Mucosa of stomach (tissue), 1 donor: Measurements from ENCODE around the gene LIME1.

Experiments used
- H3K27me3 ChIP-seq: one replicate; pipeline ENCODE4 v1.7.0; 2013; ENCODE audit warnings: mild to moderate bottlenecking, low read length; ENCODE audit not compliant: control insufficient read depth, insufficient read depth
- H3K36me3 ChIP-seq: one replicate; pipeline ENCODE4 v1.7.0; 2013; ENCODE audit warnings: low read length; ENCODE audit not compliant: control insufficient read depth, insufficient read depth
- H3K4me1 ChIP-seq: one replicate; pipeline ENCODE4 v1.7.0; 2013; ENCODE audit warnings: mild to moderate bottlenecking, low read length; ENCODE audit not compliant: control insufficient read depth, insufficient read depth
- H3K4me3 ChIP-seq: one replicate; pipeline ENCODE4 v1.7.0; 2013; ENCODE audit warnings: low read length
- H3K9ac ChIP-seq: one replicate; pipeline ENCODE4 v1.7.0; 2013; ENCODE audit warnings: mild to moderate bottlenecking, low read length, moderate library complexity
- H3K9me3 ChIP-seq: one replicate; pipeline ENCODE4 v1.7.0; 2013; ENCODE audit warnings: mild to moderate bottlenecking, low read length, moderate library complexity; ENCODE audit not compliant: control insufficient read depth
- donor health status: Pancreatic carcinoma.

LIME1 gene

DNA sequence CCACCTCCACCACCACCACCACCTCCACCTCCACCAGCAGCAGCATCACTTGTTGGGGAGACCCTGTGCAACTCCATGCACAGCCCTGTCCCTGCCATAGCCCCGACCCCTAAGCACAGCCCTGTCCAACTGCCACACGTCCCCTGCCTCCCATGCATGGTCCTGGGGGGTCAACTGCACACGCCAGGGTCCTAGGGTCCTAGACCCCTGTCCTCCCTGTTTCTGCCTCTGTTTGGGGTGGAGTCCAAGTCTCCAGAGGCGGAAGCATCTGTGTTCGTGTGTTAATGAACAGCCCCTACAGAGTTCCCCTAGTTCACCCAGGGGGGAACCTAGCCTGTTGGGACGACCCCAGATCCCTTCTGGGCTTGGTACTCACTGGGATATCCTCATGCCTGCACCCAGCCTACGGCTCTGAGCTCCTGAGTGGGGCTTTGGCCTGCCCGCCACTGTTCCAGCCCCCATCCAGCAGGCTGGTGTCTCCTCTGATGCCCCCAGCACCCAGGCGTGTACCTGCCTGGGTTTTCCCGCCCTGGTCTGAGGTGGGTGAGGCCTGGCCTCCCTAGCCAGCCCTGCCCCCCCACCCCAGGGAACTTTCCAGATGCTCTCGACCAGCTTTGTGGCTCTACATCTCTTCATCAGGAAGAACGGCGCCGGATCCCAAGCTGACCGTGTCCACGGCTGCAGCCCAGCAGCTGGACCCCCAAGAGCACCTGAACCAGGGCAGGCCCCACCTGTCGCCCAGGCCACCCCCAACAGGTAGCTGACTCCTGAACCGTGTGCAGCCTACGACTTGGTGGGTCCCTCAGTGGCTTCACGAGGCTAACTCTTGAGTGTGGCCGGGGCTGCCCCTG lies 42.5 kb upstream of the LIME1 start:
- H3K9ac ChIP-seq: no peak overlapping the region
- H3K36me3 ChIP-seq: no peaks in the 10 kb centered on the region
- no peaks in the 10 kb centered on the region for H3K9me3 ChIP-seq
- H3K4me1 ChIP-seq: peaks cover 35% of the 10 kb centered on the region
- no peaks in the 10 kb centered on the region for H3K27me3 ChIP-seq
- no peak overlapping the region for H3K4me3 ChIP-seq

DNA sequence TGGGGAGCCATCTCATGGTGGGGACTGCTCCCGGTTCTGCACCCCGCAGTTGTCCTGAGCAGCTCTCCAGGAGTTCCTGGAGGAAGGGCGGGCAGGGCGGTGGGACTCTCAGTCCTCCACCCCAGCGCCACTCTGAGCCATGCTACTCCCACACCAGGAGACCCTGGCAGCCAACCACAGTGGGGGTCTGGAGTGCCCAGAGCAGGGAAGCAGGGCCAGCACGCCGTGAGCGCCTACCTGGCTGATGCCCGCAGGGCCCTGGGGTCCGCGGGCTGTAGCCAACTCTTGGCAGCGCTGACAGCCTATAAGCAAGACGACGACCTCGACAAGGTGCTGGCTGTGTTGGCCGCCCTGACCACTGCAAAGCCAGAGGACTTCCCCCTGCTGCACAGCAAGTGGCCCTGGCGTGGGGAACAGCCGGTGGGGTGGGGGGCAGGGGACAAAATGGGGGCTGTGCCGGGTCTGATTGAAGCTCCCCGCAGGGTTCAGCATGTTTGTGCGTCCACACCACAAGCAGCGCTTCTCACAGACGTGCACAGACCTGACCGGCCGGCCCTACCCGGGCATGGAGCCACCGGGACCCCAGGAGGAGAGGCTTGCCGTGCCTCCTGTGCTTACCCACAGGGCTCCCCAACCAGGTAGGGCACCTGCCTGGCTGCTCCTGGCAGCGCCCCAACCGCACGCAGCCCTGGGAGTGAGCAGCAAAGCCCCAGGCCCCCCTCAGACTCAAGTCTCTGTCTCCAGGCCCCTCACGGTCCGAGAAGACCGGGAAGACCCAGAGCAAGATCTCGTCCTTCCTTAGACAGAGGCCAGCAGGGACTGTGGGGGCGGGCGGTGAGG lies 41.7 kb upstream of the LIME1 start:
- Histone ChIP-seq H3K9ac (no peak overlapping the region), H3K27me3 (no peaks in the 10 kb centered on the region), H3K9me3 (no peaks in the 10 kb centered on the region), H3K4me1 (peaks cover 39% of the 10 kb centered on the region), H3K4me3 (no peak overlapping the region), H3K36me3 (no peaks in the 10 kb centered on the region)

GRCh38 chr20:63695424-63696305 lies 40.8 kb upstream of the LIME1 start:
- H3K27me3 ChIP-seq: no peaks in the 10 kb centered on the region
- H3K9me3 ChIP-seq: no peaks in the 10 kb centered on the region
- H3K4me3 ChIP-seq: no peak overlapping the region
- H3K4me1 ChIP-seq: peaks cover 39% of the 10 kb centered on the region
- H3K36me3 ChIP-seq: no peaks in the 10 kb centered on the region
- no peak overlapping the region for H3K9ac ChIP-seq

- H3K36me3 ChIP-seq: no peaks in the 10 kb centered on the region
- no peaks in the 10 kb centered on the region for H3K27me3 ChIP-seq
- no peak overlapping the region for H3K9ac ChIP-seq
- H3K9me3 ChIP-seq: no peaks in the 10 kb centered on the region
- no peak overlapping the region for H3K4me3 ChIP-seq
- peaks cover 39% of the 10 kb centered on the region for H3K4me1 ChIP-seq
Observed at GRCh38 chr20:63696306-63696627, 40.2 kb upstream of the LIME1 start.

- no peaks in the 10 kb centered on the region for H3K9me3 ChIP-seq
- peaks cover 33% of the 10 kb centered on the region for H3K4me1 ChIP-seq
- H3K27me3 ChIP-seq: no peaks in the 10 kb centered on the region
- no peak within 1 kb of the TSS for H3K4me3 ChIP-seq
- no peak within 1 kb of the TSS for H3K9ac ChIP-seq
- no peaks in the 10 kb centered on the region for H3K36me3 ChIP-seq
Observed at GRCh38 chr20:63696628-63697356, 39.7 kb upstream of the LIME1 start, which contains the start of gene TNFRSF6B. Gene TNFRSF6B (plus strand): TSS chr20:63696652. CDS start chr20:63696768, 116 bp downstream.

GRCh38 chr20:63697357-63697867 lies 39.1 kb upstream of the LIME1 start:
- H3K4me3 ChIP-seq: no peak overlapping the region
- peaks cover 27% of the 10 kb centered on the region for H3K4me1 ChIP-seq
- H3K27me3 ChIP-seq: no peaks in the 10 kb centered on the region
- no peaks in the 10 kb centered on the region for H3K36me3 ChIP-seq
- no peaks in the 10 kb centered on the region for H3K9me3 ChIP-seq
- no peak overlapping the region for H3K9ac ChIP-seq

DNA sequence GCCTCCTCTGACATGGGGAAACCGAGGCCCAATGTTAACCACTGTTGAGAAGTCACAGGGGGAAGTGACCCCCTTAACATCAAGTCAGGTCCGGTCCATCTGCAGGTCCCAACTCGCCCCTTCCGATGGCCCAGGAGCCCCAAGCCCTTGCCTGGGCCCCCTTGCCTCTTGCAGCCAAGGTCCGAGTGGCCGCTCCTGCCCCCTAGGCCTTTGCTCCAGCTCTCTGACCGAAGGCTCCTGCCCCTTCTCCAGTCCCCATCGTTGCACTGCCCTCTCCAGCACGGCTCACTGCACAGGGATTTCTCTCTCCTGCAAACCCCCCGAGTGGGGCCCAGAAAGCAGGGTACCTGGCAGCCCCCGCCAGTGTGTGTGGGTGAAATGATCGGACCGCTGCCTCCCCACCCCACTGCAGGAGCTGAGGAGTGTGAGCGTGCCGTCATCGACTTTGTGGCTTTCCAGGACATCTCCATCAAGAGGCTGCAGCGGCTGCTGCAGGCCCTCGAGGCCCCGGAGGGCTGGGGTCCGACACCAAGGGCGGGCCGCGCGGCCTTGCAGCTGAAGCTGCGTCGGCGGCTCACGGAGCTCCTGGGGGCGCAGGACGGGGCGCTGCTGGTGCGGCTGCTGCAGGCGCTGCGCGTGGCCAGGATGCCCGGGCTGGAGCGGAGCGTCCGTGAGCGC lies 38.5 kb upstream of the LIME1 start:
- Histone ChIP-seq H3K4me1 (peaks cover 25% of the 10 kb centered on the region), H3K9me3 (no peaks in the 10 kb centered on the region), H3K9ac (no peak overlapping the region), H3K36me3 (no peaks in the 10 kb centered on the region), H3K27me3 (no peaks in the 10 kb centered on the region), H3K4me3 (no peak overlapping the region)

- Histone ChIP-seq H3K4me1 (peaks cover 25% of the 10 kb centered on the region), H3K27me3 (no peaks in the 10 kb centered on the region), H3K36me3 (no peaks in the 10 kb centered on the region)
Observed at GRCh38 chr20:63698739-63699465, 37.6 kb upstream of the LIME1 start.

GRCh38 chr20:63699466-63700198 lies 36.8 kb upstream of the LIME1 start:
- Histone ChIP-seq H3K4me1 (peaks cover 25% of the 10 kb centered on the region), H3K9me3 (no peaks in the 10 kb centered on the region), H3K4me3 (no peak overlapping the region), H3K27me3 (no peaks in the 10 kb centered on the region), H3K36me3 (peaks cover 6% of the 10 kb centered on the region), H3K9ac (no peak overlapping the region)

More at GRCh38 chr20:63698739-63699465, 37.6 kb upstream of the LIME1 start:
- H3K9me3 ChIP-seq: no peaks in the 10 kb centered on the region
- H3K9ac ChIP-seq: no peak overlapping the region
- no peak overlapping the region for H3K4me3 ChIP-seq
